Retinal pigment epithelial cell (primary cell): ENCODE results near the gene CDH26.

Experiments
- DNase-seq: peaks from one replicate; pipeline ENCODE4 v3.0.0-alpha.2; 2010; ENCODE audit warnings: low read depth
- H3K4me3 ChIP-seq: 2 replicates; pipeline ENCODE4 v1.5.1; 2011; ENCODE audit warnings: mild to moderate bottlenecking, low read length, control low read depth, moderate library complexity
- CTCF ChIP-seq: conservative IDR thresholded peaks from 2 replicates; pipeline ENCODE4 v1.5.1; 2011; ENCODE audit warnings: low read depth, low read length, control low read depth, inconsistent platforms

CDH26 gene

GRCh38 chr20:59940956-59941294 is 17.3 kb upstream of the CDH26 start:
- DNase-seq: no peak
- TF ChIP-seq CTCF: no peak
- H3K4me3 ChIP-seq: peak overlapping the region; percentile 80

DNA sequence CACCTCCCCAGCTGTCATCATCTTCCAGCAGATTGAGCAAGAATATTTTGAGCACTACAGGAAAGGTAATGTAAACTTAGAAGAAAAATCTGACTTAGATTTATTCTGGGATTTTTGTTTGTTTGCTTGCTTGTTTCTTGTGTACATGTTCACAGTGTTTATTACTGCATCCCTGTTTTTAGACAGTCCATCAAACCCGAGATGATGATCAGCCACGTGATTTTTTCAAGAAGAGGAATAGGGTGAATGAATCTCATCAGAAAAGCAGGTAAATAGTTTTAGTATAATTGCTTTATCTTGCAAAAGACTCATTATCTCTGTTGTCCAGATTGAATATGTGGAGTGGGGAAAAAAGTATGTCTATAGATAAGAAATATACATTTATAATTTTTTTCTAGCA is 16.0 kb upstream of the CDH26 start:
- no peak for DNase-seq
- TF ChIP-seq CTCF: no peak
- no peak overlapping the region for H3K4me3 ChIP-seq

- no peak overlapping the region for H3K4me3 ChIP-seq
- no peak for DNase-seq
- TF ChIP-seq CTCF: no peak
Observed at GRCh38 chr20:59944726-59945125, 13.5 kb upstream of the CDH26 start.

- DNase-seq: no peak
- H3K4me3 ChIP-seq: no peak overlapping the region
- no peak for TF ChIP-seq CTCF
Observed at GRCh38 chr20:59945175-59945574, 13.0 kb upstream of the CDH26 start.

DNA sequence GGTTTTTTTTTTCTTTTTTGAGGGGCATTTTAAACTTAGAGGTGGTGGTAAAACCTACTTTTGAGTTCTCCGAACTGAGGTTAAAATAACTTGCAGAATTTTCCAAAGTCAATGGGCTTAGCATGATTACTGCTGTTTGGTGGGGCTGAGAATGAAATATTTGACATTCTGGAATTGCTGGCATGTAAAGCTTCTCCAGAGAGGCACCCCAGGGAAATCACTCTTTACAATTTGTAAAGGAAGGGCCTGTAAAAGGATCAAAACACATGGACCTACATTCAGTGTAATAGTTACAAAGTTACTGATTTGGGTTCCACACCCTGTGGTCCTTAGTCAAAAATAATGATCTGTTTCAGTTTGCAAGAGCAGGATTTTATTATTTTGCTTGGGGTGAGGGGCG is 12.5 kb upstream of the CDH26 start:
- no peak overlapping the region for H3K4me3 ChIP-seq
- TF ChIP-seq CTCF: no peak
- no peak for DNase-seq

DNA sequence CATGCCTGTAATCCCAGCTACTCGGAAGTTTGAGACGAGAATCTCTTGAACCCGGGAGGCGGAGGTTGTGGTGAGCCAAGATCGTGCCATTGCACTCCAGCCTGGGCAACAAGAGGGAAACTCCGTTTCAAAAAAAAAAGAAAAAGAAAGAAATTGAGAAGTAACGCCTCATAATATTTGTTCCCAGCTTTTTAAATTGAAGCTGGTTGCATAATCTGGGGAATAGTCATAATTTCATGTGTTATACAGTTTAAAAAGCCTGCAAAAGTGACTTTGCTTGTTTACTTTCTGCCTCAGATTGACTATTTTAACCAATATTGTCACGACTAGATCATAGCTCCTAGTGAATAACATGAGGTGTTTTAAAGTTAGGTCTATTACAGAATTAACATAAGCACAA is 10.8 kb upstream of the CDH26 start:
- no peak for DNase-seq
- no peak overlapping the region for H3K4me3 ChIP-seq
- no peak for TF ChIP-seq CTCF

- TF ChIP-seq CTCF: no peak
- DNase-seq: no peak
- no peak overlapping the region for H3K4me3 ChIP-seq
Observed at GRCh38 chr20:59948212-59948611, 10.0 kb upstream of the CDH26 start.
